Kidney (tissue), 14 donors: ENCODE data around the gene GLIPR2. TPM values are rescaled to one million over a fixed set of nuclear protein-coding genes. Genes with fewer than 3 reads are reported as not detected.

Source experiments
- DNase-seq, 5 donors: peaks; one replicate each; pipeline ENCODE4 v3.0.0-alpha.2; 2013 to 2020
- FAIRE-seq: peaks from 2 replicates; lab custom pipeline; 2012; peaks lifted over from hg19 to GRCh38; lab: Jason Lieb, UNC
- H3K27ac ChIP-seq, 2 donors: one replicate each; pipeline ENCODE4 v1.7.0; 2013; ENCODE audit warnings: low read depth in 2 of 2, low read length in 2 of 2, inconsistent platforms in 1 of 2
- H3K27me3 ChIP-seq: one replicate; pipeline ENCODE4 v1.7.1; 2013; ENCODE audit warnings: low read length, inconsistent platforms; ENCODE audit not compliant: control insufficient read depth, insufficient read depth
- H3K36me3 ChIP-seq, 3 donors: one replicate each; pipeline versions ENCODE4 v1.7.0 to v1.7.1; 2013; ENCODE audit warnings: low read length in 3 of 3, control low read depth in 1 of 3, inconsistent platforms in 1 of 3; ENCODE audit not compliant: insufficient read depth in 3 of 3, control insufficient read depth in 2 of 3
- H3K4me1 ChIP-seq, 3 donors: one replicate each; pipeline versions ENCODE4 v1.7.0 to v1.7.1; 2013; ENCODE audit warnings: low read length in 3 of 3, inconsistent platforms in 1 of 3, low read depth in 1 of 3; ENCODE audit not compliant: control insufficient read depth in 2 of 3, insufficient read depth in 2 of 3
- H3K4me3 ChIP-seq, 3 donors: one replicate each; pipeline versions ENCODE4 v1.7.0 to v1.8.1; 2013; ENCODE audit warnings: low read length in 3 of 3, control low read depth in 1 of 3, inconsistent platforms in 1 of 3
- H3K9ac ChIP-seq, 3 donors: one replicate each; pipeline versions ENCODE4 v1.7.0 to v1.7.1; 2013; ENCODE audit warnings: low read length in 3 of 3, control low read depth in 1 of 3, inconsistent platforms in 1 of 3
- H3K9me3 ChIP-seq, 3 donors: one replicate each; pipeline versions ENCODE4 v1.7.0 to v1.7.1; 2013; ENCODE audit warnings: low read length in 3 of 3, control low read depth in 1 of 3, inconsistent platforms in 1 of 3; ENCODE audit not compliant: control insufficient read depth in 2 of 3, insufficient read depth in 1 of 3
- CTCF ChIP-seq: IDR thresholded peaks from 3 replicates; pipeline ENCODE4 v1.5.1; 2012; ENCODE audit warnings: mild to moderate bottlenecking, moderate library complexity, borderline replicate concordance; ENCODE audit not compliant: insufficient read depth; ENCODE audit errors: extremely low read depth
- intact Hi-C: fragments of 100-400 bp; cut with DNase I; formaldehyde crosslinking; loops from one replicate; pipeline ENCODE4 v1.11.1; 2022
- polyA plus RNA-seq: library from polyadenylated mRNA; stranded (reverse); fragments of 350-450 nt; fragmentation: Illumina TruSeq; extraction: RNeasy Lipid Tissue Mini Kit (QIAGEN cat#74804); gene quantifications from one replicate; pipeline ENCODE4 v1.2.3, GENCODE V29; 2014; ENCODE audit warnings: low read depth, low replicate concordance; ENCODE audit not compliant: insufficient read depth
- total RNA-seq: library from RNA; stranded (reverse); fragmentation: NEBNext Ultra II Directional; extraction: Animal tissue kit (Norgen Biotek cat#: 25700); gene quantifications from one replicate; pipeline ENCODE4 v1.2.1, GENCODE V29; 2021
- donor health status: control.
- donor health status: control.
- donor health status: control.
- donor health status: control.
- donor health status: control.
- donor health status: DM: yes; HTN: yes; CAD: no.
- donor health status: Normal renal cell carcinoma (clear cell type).

GLIPR2 gene
- total and polyA plus RNA-seq, 2 donors from 2014 or later = 8.3 to 19.6 TPM

GRCh38 chr9:36189976-36190375, 53.4 kb downstream of the GLIPR2 start:
- H3K9ac ChIP-seq = peak overlapping the region; percentile 68 to 85 (median 76)
- peak overlapping the region; percentile 83 to 97 (median 93) for H3K4me3 ChIP-seq
- FAIRE-seq = no peak
- intact Hi-C loops = no loop called here
- peak overlapping the region; percentile 94 to 97 for H3K27ac ChIP-seq
- H3K9me3 ChIP-seq = no peaks in the 10 kb centered on the region
- H3K36me3 ChIP-seq = no peaks in the 10 kb centered on the region
- H3K4me1 ChIP-seq = peaks cover 12 to 25% (median 12%) of the 10 kb centered on the region in 3 donors
- peak in 2 of 5 donors; percentile 27 to 47 for DNase-seq
- TF ChIP-seq CTCF = no peak
- no peaks in the 10 kb centered on the region for H3K27me3 ChIP-seq

GRCh38 chr9:36190388-36191289, 54.1 kb downstream of the GLIPR2 start, which contains the start of gene CLTA:
Gene CLTA, plus strand, starts transcription at chr9:36190921. Its CDS starts 136 bp downstream, at chr9:36191057.
- peak within 1 kb of the TSS; percentile 76 to 85 (median 77) for H3K9ac ChIP-seq
- peak; percentile 88 for FAIRE-seq
- no peaks in the 10 kb centered on the region for H3K27me3 ChIP-seq
- H3K9me3 ChIP-seq = no peaks in the 10 kb centered on the region
- intact Hi-C loops = no loop called here
- no peaks in the 10 kb centered on the region for H3K36me3 ChIP-seq
- peak; percentile 98 to 99 (median 99) for DNase-seq
- peaks cover 12 to 25% (median 15%) of the 10 kb centered on the region in 3 donors for H3K4me1 ChIP-seq
- H3K4me3 ChIP-seq = peak within 1 kb of the TSS; percentile 83 to 97 (median 93)
- peak within 1 kb of the TSS; percentile 94 to 97 for H3K27ac ChIP-seq
- peak; percentile 25 for TF ChIP-seq CTCF

- intact Hi-C loops = no loop called here
- H3K36me3 ChIP-seq = no peaks in the 10 kb centered on the region
- no peaks in the 10 kb centered on the region for H3K27me3 ChIP-seq
- TF ChIP-seq CTCF = no peak
- no peaks in the 10 kb centered on the region for H3K9me3 ChIP-seq
- peaks cover 12 to 25% (median 15%) of the 10 kb centered on the region in 3 donors for H3K4me1 ChIP-seq
- H3K9ac ChIP-seq = peak overlapping the region; percentile 76 to 85 (median 77)
- DNase-seq (peak in 1 of 5 donors; percentile 44), FAIRE-seq (no peak)
- peak overlapping the region; percentile 77 to 94 for H3K27ac ChIP-seq
- peak overlapping the region; percentile 70 to 97 (median 83) for H3K4me3 ChIP-seq
Observed at GRCh38 chr9:36191290-36191645, 54.7 kb downstream of the GLIPR2 start.
